Suprapubic skin (tissue), 4 donors: ENCODE measurements around the gene OXT.

ENCODE experiments used
- CTCF ChIP-seq, 2 donors: fragments of 200-600 bp in 1 of 2; fragments of 450-650 bp in 1 of 2; sonication (generic) in 1 of 2; IDR thresholded peaks; one replicate each; pipeline ENCODE4 v1.5.1; 2016 to 2019; ENCODE audit warnings: antibody characterized with exemption in 2 of 2, mild to moderate bottlenecking in 1 of 2, moderate library complexity in 1 of 2
- EP300 ChIP-seq: sonication (generic); formaldehyde crosslinking; IDR thresholded peaks from one replicate; pipeline ENCODE4 v1.6.1; 2017; ENCODE audit warnings: antibody characterized with exemption
- POLR2A ChIP-seq, 2 donors: fragments of 450-650 bp; IDR thresholded peaks; one replicate each; pipeline ENCODE4 v1.6.1; 2017; ENCODE audit warnings: antibody characterized with exemption in 2 of 2, mild to moderate bottlenecking in 2 of 2, moderate library complexity in 2 of 2
- POLR2AphosphoS5 ChIP-seq, 3 donors: sonication (generic); formaldehyde crosslinking; IDR thresholded peaks; one replicate each; pipeline ENCODE4 v1.6.1; 2017; ENCODE audit warnings: antibody characterized with exemption in 3 of 3

GRCh38 chr20:3059489-3059888, 11.9 kb upstream of the OXT start:
- no peak for TF ChIP-seq CTCF (IDR thresholded peaks at IDR 0.05)
- no peak for TF ChIP-seq POLR2A (IDR thresholded peaks at IDR 0.05)
- TF ChIP-seq POLR2AphosphoS5 (IDR thresholded peaks at IDR 0.05), result no peak
- no peak for TF ChIP-seq EP300
